GM19240 (cell line): ENCODE measurements around the gene SLC38A8.

Experiments used
- DNase-seq: peaks from one replicate; pipeline ENCODE4 v3.0.0; 2011; ENCODE audit warnings: low spot score; ENCODE audit not compliant: insufficient read length

Gene SLC38A8

DNA sequence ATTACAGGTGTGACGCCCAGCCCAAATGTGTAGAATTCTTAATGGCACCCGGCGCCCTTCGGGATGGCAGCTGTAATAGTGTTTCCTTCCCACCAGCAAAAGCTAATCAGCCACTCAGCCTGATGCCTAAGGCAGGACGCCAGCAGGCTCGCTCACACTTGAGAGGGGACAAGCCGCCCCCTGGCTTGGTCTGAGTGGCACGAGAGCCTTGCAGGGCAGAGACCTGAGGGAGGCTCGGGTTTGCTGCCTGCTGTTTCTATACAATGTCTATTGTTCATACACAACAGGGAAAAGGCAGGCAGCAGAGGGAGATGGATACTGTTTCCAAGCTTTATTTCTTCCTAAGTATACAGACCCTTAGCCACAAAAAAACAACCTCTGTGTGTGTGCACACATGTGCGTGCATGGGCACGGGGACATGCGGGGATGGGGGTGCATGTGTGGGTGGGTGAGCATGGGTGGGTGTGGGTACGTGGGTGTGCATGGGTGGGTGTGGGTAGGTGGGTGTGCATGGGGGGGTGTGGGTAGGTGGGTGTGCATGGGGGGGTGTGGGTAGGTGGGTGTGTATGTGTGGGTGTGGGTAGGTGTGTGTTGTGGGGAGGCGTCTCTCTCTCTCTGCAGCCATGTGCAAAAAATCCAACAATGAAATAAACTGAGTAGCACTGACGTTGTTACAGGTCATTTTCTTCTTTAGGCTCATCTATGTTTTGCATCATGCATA, 10.0 kb downstream of the SLC38A8 start:
- no peak for DNase-seq

DNA sequence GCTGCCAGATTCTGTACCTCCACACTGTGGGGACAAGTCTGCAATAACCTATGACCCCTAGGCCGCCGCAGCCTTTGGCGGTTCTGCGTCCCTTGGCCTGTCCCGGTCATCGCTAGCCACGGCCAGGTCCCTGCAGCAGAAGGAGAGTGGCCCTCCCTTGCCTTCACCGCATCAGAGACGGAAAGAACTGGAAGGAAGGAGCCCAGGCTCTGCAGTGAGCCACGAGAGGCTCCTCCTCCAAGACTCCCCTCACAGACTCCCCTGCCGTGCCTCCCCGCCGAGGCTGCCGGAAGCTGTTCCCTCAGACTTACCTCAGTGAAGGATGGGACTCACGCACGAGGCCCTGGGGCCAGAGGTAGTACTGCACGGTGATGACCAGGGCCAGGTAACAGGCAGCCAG, 11.0 kb downstream of the SLC38A8 start:
- DNase-seq, result no peak

DNA sequence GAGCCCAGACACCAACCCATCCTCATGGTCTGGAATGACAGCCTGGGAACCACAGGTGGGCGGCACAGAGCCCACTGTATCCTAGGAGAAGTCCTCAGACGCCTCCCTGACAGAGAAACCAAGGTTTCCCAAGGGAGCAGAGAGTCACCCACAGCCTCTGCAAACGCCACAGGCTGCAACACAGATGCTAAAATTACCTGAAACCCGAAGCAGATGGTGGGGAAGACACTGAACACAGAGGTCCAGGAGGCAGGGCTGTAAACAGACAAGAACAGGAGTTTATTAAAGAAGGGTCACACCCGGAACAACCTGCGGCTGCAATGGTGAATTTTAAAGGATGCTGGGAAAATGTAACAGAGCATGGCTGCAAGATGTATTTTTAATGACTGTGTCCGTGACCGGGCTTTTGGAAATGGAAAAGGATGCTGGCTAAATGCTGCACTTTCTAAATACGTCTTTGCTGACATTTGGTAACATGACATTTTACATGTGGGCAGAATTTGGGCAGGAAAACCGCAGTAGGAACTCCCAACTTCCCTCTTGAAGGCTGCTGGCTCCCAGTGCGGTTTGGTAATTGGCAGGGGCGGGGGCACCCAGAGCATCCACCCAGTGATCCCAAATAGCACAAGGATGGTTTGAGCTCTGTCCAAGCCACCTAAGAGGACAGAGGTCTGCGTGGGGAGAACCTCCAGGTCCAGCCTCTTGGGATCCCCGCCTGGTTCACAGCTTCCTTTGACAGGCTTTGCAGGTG, 13.1 kb downstream of the SLC38A8 start:
- no peak for DNase-seq

DNA sequence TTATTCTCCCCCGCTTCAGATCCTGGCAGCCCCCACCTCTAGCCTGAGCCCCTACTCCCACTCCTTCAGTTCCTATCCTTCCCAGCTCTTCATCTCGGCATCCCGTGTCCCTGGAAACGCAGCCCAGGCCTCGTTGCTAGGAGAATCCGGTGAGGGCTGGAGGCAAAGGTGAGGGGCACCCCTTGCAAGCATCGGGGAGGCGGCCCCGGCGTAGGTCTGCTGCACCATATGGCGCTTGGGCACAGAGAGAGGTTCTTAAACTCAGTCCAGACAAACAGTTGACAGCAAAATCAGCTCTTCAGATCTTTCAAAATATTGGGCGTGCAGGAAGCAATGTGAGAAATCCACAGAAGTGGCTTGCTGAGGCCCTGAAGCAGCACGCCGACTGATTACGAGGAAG, 15.0 kb downstream of the SLC38A8 start:
- no peak for DNase-seq

DNA sequence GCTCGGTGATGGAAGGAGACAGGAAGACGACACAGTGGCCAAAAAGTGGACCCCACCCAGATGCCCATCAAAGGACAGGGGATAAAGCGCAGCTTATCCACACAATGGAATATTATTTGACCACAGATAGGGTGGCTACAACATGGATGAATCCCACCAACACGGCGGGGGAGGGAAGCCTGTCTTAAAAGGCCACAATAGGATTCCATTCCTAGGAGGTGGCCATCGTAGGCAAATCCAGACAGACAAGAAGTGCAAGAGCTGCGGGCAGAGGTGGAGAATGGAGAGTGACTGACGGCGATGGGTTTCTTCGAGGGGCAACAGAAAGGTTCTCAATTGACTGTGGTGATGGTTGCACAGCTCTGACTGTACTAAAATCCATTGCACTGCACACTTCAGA, 16.0 kb downstream of the SLC38A8 start:
- no peak for DNase-seq

DNA sequence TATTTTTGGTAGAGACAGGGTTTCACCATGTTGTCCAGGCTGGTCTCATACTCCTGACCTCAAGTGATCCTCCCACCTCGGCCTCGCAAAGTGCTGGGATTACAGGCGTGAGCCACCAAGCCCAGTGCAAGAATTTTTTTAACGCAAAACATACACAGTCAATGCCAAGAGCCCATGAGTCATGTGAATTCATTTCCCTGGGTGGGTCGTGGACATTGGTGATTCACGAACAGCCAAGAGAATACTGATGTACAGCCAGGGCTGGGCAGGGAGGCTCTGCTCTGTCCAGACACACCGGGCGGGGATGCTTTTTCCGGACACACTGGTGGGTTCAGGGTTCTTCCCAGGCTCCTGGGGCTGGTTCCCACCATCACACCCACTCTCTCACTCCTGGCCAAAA, 17.7 kb downstream of the SLC38A8 start:
- DNase-seq, result no peak

DNA sequence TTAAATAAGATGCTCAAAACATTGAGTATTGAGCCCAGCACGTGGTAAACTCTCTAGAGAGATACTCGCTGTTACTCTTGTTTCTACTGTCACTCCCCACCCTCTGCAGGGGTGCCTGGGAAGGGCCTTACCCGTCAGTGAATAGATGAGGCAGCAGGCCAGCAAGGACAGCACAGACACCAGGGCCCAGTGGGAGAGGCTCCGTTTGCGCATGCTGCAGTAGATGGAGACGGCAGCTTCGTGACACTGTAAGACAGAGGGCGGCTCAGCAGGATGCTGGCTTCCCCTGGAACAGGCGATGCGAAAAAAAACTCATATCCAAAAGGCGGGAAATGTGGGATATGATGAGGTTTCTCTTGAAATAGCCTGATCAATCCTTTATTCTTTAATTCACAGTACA, 20.0 kb downstream of the SLC38A8 start:
- DNase-seq, result no peak

DNA sequence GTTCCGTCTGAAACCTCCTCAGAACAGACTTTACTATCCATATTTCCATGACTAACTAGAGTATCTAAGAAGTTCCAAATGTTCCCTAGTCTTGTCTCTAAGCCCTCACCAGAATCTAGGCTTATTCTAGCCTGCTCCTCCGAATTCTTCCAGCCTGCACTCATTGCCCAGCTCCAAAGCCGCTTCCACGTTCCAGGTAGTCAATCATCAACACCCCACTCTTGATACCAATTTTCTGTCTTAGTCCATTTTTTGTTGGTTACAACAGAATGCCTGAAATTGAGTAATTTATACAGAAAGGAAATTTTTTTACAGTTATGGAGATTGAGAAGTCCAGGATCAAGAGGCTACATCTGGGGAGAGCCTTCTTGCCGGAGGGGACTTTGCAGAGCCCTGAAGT, 21.1 kb downstream of the SLC38A8 start:
- DNase-seq, result no peak

DNA sequence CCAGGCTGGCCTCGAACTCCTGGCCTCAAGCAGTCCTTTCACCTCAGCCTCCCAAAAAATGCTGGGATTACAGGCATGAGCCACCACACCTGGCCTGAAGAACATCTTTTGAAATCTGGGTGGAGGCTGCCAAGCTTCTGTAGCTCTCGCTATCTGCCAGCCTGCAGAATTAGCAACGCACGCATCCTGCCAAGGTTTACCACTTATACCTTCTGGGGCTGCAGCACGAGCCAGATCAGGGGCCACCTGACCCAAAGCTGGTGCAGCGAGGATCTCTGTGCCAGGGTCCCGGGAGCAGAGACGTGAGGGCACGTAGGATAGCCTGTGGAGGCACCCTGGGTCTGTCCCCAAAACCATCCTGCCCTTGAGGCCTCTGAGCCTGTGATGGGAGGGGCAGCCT, 22.2 kb downstream of the SLC38A8 start:
- DNase-seq, result no peak

DNA sequence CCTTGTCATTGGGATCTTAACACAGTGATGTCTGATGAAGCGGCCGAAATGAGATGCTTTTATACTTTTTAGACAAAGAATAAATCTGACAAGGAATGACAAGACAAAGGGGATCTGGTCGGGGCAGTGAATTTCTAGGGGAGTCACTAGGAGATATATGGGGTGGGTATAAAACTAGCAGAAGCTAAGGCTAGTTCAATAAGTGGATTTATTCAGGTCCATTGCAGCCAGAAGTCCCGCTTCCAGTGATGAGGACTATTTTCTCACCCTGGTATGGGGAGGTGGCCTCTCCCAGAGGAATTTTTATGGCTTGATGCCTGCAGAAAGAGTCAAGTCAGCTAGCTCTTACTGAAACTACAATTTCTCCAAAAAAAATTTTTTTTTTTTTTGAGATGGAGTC, 23.9 kb downstream of the SLC38A8 start:
- no peak for DNase-seq

DNA sequence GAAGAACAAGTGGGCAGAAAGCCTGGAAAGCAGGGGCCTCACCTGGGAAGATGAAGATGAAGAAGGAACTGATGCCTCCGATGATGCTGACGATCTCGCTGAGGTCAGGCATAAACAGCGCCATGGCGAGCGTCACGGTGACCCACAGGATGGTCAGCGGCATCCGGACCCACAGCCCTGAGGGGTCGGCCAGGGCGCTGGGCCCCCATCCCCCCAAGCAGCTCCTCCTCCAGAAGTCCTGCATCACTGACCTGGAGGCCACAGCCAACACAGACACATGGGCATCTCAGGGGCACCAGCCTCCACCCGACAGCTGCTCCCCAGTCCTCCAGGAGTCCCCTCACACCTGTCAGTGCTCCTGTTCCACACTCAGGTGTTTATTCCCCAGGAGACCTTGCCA, 26.1 kb downstream of the SLC38A8 start:
- DNase-seq, result no peak

DNA sequence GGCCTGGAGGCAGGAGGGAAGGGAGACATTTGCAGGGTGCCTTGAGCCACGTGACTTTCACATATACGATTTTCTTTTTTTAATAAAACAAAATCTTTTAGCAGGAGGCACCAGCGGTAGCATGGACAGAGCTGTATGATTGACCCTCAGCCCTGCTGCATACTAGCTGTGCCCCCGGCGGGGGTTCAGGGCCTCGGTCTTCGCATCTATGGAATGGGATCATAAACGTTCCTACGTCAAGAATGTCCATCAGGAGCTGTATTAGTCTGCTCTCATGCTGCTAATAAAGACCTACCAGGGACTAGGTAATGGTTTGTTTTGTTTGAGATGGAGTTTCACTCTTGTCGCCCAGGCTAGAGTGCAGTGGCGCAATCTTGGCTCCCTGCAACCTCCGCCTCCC, 27.2 kb downstream of the SLC38A8 start:
- DNase-seq, result no peak

DNA sequence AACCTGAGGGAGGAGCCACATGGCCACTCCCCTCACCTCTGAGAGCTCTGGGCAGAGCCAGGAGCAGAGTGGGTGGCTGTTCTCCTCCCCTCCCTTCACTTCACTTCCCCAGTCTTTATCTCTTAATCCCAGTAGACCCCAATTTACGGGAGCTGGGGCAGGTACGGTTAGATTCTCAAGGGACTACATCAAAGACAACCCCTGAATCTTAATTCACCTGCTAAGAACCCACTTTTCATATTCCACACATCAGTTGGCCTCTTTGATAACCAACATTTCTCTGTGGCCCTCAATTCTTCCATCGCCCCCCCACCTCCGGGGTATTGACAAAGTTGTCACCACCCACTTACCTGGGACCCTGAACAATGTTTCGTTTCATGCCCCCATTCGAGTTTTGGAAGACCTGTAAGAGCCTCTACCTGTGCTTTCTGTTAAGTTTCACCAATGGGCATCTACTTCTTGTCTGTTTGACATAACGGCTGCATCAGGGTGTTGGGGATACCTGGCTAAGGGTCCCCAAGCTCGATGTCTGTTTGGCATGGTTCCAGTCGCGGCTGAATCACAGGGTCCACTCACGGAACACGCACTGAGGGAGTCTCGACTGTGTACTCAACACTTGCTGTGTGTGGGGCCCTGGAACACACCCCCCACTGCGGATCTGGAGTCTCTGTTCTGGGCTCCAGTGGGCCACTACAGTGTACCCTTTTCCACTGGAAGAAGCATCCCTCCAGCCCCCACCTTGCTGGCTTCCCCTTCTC, 27.8 kb downstream of the SLC38A8 start:
- DNase-seq, result no peak

DNA sequence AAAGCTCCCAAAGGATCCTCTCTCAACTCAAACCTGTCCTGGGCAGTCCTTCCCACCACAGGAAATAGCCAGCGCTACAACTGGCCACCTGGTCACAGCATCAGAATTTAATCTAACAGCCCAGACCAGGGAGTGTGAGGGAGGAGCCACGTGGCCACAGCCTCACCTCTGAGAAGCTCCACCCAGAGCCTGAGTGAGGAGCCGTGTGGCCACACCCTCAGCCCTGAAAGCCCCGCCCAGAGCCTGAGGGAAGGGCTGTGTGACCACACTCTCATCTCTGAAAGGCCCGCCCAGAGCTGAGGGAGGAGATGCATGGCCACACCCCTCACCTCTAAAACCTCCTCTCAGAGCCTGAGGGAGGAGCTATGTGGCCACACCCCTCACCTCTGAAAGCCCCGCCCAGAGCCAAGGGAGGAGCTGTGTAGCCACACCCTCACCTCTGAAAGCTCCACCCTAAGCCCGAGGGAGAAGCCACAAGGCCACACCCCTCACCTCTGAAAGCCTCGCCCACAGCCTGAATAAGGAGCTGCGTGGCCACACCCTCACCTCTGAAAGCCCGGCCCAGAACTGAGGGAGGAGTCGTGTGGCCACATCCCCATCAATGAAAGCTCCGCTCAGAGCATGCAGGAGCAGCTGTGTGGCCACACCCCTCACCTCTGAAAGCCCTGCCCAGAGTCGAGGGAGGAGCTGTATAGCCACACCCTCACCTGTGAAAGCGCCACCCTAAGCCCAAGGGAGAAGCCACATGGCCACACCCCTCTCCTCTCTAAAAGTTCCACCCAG, 28.6 kb downstream of the SLC38A8 start:
- peak; percentile 36 for DNase-seq

DNA sequence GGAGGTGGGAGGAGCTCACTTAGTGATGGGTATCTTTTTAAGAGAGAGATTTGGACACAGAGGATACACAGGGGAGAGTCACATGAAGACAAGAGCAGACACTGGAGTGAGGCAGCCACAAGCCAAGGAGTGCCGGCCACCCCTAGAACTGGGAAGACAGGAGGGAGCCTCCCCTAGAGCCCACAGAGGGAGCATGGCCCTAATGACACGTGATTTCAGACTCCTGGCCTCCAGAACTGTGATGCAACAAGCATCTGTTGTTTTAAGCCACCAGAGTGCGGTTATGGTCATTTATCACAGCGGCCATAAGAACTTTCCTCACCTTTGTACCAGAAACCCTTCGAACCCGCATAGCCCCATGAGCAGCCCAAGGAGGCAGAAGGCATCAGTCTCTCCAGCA, 33.3 kb downstream of the SLC38A8 start:
- DNase-seq, result no peak

DNA sequence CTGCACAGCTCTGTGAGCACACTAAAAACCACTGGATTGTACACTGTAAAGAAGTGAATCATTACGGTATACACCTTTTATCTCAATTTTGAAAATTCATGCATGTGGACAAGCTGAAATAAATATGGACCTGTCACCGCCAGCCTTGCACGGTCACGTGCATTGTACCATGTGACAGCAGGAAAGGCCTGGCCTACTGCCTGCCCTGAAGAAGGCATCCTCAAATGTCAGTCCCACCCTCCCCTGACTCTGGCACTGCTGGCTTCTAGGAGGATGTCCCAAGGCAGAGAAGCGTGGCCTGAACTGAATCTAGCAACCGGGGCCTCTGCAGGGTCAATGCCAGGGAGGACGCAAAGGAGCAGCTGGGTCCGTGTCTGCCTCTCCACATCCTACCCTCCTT, 34.6 kb downstream of the SLC38A8 start:
- DNase-seq, result no peak

DNA sequence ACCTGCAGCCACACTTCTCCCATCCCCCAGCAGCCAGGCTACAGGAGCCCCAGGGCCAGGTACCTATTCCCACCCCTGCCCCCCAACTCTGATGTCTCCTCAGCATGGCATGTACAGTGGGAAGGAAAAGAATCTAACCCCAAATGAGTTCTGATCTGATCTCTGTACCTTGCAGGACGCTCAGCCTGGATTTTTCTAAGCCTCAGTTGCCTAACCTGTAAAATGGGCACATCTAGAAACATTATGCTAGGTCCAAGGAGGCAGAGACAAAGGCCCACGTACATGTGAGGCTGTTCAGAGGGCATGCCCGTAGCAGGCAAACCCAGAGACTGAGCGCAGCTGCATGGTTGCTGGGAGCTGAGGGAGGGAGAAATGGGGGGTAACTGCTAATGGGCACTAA, 35.1 kb downstream of the SLC38A8 start:
- DNase-seq, result no peak

DNA sequence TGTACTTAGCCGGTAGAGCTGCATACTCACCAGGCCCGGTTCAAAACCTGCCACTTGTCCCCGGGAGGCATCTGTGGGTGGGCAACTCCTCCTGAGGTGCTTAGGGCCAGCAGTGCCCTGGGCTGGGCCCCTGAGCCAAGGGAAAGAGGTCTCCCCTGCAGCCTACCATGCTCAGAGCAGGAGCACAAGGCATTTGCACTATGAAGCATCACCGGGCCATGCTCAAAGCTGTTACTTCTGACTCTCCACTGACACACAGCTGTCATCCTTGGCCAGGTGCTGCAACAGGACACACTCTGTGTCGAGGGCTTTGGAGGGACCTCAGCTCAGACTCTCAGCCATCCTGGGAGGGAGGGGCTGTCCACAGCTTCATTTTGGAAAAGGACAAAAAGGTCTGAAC, 37.2 kb downstream of the SLC38A8 start:
- no peak for DNase-seq

DNA sequence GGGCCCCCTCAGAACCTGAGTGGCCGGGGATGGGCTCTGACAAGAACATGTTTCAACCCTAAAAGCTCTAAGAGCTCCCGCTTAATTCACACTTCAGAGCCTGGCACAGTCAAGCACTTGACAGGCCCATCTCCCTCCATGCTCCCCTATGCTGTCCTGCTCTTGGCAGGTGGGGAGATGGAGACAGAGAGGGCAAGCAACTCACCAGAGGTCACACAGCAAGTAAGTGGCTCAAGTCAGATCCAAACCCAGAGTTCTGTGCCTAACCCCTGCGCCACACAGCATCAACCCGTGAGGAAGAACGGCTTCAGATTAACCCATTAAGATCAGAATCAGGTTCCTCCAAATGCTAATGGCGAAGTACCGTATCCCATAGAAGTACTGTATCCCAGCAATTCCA, 38.2 kb downstream of the SLC38A8 start:
- no peak for DNase-seq

DNA sequence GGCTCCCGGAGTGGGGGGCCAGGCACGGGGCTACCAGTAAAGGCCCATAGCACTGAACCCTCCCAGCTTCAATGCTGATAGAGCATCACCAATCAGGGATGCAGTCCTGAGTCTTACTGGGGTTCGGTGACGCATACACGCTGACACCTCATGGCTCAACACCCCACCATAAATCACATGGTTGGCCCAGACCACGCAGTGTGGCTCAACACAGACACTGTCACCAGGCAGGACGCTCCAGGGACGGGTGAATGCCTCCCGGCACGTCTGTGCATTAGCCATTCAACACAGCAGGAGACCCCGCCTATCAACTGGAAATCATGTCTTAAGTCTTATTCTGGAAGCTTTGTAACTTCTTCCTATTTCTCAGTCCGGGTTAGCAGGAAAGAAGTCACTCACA, 39.6 kb downstream of the SLC38A8 start:
- no peak for DNase-seq

DNA sequence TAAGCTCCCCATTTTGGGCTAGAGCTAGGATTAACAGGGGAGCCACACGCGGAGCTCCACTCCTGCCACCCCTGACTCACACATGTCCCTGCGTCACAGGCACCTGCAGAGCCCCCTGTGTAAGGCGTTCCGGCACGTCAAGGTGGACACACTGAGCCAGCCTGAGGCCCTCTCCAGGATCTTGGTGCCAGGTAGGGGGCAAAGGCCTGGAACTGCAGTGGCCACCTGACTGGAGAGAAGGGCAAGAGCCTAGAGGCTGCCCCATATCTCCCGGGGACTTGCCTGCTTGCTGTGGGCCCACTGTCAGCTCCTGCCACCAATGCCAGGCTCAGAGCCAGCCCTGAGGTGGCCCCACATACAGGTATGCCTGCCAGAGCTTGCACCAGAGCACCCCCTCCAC, 40.9 kb downstream of the SLC38A8 start:
- no peak for DNase-seq
